ENCODE data around the gene DOLPP1.

Gene DOLPP1

DNA sequence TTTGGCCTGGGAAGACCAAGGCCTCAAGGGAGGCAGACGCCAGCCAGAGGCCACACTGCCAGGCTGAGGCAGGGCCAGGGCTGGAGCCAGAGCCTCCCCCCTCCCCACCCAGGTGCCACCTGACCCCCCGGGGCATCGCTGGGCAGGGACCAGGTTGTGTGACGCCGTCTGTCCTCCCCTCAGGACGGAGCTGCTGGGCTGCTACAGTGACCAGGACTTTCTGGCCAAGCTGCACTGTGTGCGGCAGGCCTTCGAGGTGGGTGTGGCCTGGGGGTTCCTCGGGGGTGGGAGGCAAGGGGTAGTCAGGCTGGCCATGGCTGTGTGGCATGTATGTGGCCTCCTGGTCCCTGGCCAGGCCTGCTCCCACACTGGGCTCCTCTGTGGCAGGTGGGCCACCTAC lies 17.9 kb upstream of the DOLPP1 start:
- ChIA-PET POLR2A (no interaction called here), CTCF (no interaction called here)

DNA sequence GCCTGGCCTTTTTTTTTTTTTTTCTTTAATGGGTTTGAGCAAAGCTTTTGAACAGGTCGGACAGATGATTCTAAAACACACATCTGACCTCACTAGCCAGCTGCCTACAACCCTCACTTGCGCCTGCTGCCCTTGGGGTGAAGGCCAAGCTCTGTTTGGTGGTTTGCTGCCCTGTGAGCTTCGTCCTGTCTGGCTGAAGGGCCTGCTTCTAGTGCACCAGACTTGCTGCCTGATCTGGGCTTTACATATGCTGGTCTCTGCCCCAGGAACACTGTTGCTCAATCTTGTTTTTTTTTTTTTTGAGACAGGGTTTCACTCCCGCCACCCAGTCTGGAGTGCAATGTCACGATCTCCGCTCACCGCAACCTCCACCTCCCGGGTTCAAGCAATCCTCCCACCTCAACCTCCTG lies 16.4 kb upstream of the DOLPP1 start:
- CTCF ChIA-PET: no interaction called here
- POLR2A ChIA-PET: no interaction called here
- DNase-seq (ENCODE audit: low read depth, low spot score): no peak
- TF ChIP-seq, protein P1, sequence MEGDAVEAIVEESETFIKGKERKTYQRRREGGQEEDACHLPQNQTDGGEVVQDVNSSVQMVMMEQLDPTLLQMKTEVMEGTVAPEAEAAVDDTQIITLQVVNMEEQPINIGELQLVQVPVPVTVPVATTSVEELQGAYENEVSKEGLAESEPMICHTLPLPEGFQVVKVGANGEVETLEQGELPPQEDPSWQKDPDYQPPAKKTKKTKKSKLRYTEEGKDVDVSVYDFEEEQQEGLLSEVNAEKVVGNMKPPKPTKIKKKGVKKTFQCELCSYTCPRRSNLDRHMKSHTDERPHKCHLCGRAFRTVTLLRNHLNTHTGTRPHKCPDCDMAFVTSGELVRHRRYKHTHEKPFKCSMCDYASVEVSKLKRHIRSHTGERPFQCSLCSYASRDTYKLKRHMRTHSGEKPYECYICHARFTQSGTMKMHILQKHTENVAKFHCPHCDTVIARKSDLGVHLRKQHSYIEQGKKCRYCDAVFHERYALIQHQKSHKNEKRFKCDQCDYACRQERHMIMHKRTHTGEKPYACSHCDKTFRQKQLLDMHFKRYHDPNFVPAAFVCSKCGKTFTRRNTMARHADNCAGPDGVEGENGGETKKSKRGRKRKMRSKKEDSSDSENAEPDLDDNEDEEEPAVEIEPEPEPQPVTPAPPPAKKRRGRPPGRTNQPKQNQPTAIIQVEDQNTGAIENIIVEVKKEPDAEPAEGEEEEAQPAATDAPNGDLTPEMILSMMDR (IDR thresholded peaks at IDR 0.05; ENCODE audit: insufficient read depth, low read length, missing control alignments): no peak
- no peak overlapping the region for H3K4me3 ChIP-seq (ENCODE audit: low read depth, low read length)

More for the DNA sequence above, 17.9 kb upstream of the DOLPP1 start:
- DNase-seq (ENCODE audit: low read depth, low spot score): no peak
- TF ChIP-seq, protein P1 (IDR thresholded peaks at IDR 0.05; ENCODE audit: insufficient read depth, low read length, missing control alignments): no peak
- no peak overlapping the region for H3K4me3 ChIP-seq (ENCODE audit: low read depth, low read length)

DNA sequence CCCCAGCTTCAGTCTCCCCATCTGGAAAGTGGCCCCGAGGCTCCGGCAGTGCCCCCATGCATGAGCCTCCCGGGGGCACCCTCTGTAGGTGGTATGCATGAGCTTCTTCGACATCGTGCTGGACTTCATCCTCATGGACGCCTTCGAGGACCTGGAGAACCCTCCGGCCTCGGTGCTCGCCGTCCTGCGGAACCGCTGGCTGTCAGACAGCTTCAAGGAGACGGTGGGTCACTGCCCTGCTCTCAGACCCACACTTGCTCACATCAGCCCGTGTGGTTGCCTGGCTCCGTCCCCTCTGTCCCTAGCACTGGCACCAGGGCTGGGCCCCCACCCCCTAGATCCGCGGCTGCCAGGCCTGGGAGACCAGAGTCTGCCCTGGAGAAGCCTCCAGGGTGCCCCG lies 12.8 kb upstream of the DOLPP1 start:
- no peak for DNase-seq (ENCODE audit: low read depth, low spot score)
- ChIA-PET CTCF (interaction anchor here (1.7 kb wide), 1 partner anchor 39 kb away, joined by 5 read pairs; the partner anchor contains the start of gene SH3GLB2), POLR2A (no interaction called here)
- H3K4me3 ChIP-seq (ENCODE audit: low read depth, low read length): no peak overlapping the region
- TF ChIP-seq, protein P1 (IDR thresholded peaks at IDR 0.05; ENCODE audit: insufficient read depth, low read length, missing control alignments): no peak

DNA sequence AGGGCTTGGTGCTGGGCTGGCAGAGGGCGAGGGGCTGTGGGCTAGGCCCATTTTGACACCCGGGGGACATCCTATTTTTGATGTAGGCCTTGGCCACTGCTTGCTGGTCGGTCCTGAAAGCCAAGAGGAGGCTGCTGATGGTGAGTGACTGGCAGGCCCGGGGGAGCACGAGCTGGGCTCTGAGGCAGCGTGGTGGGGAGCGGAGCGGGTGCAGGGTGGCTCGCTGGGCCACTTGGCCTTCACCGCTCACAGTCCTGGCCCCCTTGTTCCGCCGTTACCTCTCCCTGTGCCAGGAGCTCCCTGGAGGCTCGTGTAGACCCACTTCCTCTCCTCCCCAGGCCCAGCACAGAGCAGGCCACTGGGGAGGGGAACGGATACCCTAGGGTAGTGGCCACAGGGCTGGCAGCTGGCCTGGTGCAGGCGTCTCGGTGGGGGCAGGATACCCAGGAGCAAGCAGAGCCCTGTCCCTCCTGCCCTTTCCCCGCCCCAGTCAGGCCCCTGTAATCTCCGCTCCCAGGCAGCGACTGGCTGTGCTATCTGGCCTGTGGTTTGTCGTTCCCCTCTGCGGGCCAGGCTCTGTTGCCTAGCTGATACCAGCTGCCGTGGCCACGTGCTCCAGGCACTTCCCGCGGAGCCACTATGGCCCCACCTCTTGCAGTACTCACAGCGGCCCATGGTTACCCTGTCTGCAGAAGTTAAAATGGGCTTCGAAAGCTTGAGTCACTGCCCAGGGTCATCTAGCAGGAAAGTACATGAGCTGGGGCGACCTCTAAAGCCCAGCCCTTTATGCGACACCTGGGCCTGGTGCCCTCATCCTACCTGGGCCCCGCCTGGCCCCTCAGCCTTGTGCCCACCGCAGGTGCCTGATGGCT lies 11.7 kb upstream of the DOLPP1 start:
- ChIA-PET POLR2A (no interaction called here), CTCF (no interaction called here)
- TF ChIP-seq, protein P1 (IDR thresholded peaks at IDR 0.05; ENCODE audit: insufficient read depth, low read length, missing control alignments): no peak
- DNase-seq (ENCODE audit: low read depth, low spot score): no peak
- no peak overlapping the region for H3K4me3 ChIP-seq (ENCODE audit: low read depth, low read length)

GRCh38 chr9:129069862-129070641 lies 10.9 kb upstream of the DOLPP1 start:
- ChIA-PET CTCF (no interaction called here), POLR2A (no interaction called here)
- no peak for DNase-seq (ENCODE audit: low read depth, low spot score)
- no peak overlapping the region for H3K4me3 ChIP-seq (ENCODE audit: low read depth, low read length)
- TF ChIP-seq, protein P1 (IDR thresholded peaks at IDR 0.05; ENCODE audit: insufficient read depth, low read length, missing control alignments): no peak

Data from AG04449 (cell line).